Dermis microvascular lymphatic vessel endothelial cell (primary cell): Measurements from ENCODE around the gene TTC23. TPM values are rescaled to one million over a fixed set of nuclear protein-coding genes. Genes with fewer than 3 reads are reported as not detected.
A peak's percentile ranks its signal among the peaks of the same experiment; 100 is the strongest.

Experiments used
- DNase-seq, 2 donors: peaks; one replicate each; pipeline versions ENCODE4 v3.0.0 to v3.0.0-alpha.2; 2010; ENCODE audit warnings: low read depth in 2 of 2
- total RNA-seq: library from RNA; depleted of rRNA; stranded (reverse); fragments of >200 nt; gene quantifications from 2 replicates; pipeline ENCODE4 v1.2.1, GENCODE V29; 2014

Gene TTC23
- total RNA-seq, 1 donor from 2014 or later = 12.5 TPM

GRCh38 chr15:99139276-99139675 lies 110.1 kb downstream of the TTC23 start:
- no peak for DNase-seq

GRCh38 chr15:99138491-99138982 lies 110.8 kb downstream of the TTC23 start:
- DNase-seq = no peak

- no peak for DNase-seq
These were observed 111.5 kb downstream of the TTC23 start for GRCh38 chr15:99137877-99138276.

GRCh38 chr15:99137111-99137546 lies 112.3 kb downstream of the TTC23 start:
- no peak for DNase-seq

- DNase-seq = peak in 1 of 2 donors; percentile 58
These were observed 114.2 kb downstream of the TTC23 start for GRCh38 chr15:99135194-99135593.

GRCh38 chr15:99134317-99134821 lies 115.0 kb downstream of the TTC23 start:
- no peak for DNase-seq

GRCh38 chr15:99132634-99133287 lies 116.6 kb downstream of the TTC23 start:
- no peak for DNase-seq

- no peak for DNase-seq
These were observed 117.3 kb downstream of the TTC23 start for GRCh38 chr15:99132122-99132521.

- no peak for DNase-seq
These were observed 117.8 kb downstream of the TTC23 start for GRCh38 chr15:99131441-99132023.

GRCh38 chr15:99130765-99131440 lies 118.5 kb downstream of the TTC23 start:
- no peak for DNase-seq

GRCh38 chr15:99130314-99130713 lies 119.1 kb downstream of the TTC23 start:
- peak in 1 of 2 donors; percentile 83 for DNase-seq

- DNase-seq = no peak
These were observed 119.7 kb downstream of the TTC23 start for GRCh38 chr15:99129644-99130043.

- no peak for DNase-seq
These were observed 121.0 kb downstream of the TTC23 start for GRCh38 chr15:99128411-99128810.

GRCh38 chr15:99127773-99128172 lies 121.6 kb downstream of the TTC23 start:
- no peak for DNase-seq

GRCh38 chr15:99126930-99127329 lies 122.5 kb downstream of the TTC23 start:
- DNase-seq = no peak

GRCh38 chr15:99126131-99126588 lies 123.2 kb downstream of the TTC23 start:
- no peak for DNase-seq

GRCh38 chr15:99125061-99125891 lies 124.1 kb downstream of the TTC23 start:
- peak; percentile 40 to 59 for DNase-seq

GRCh38 chr15:99124641-99125040 lies 124.7 kb downstream of the TTC23 start:
- DNase-seq = no peak

- DNase-seq = peak; percentile 84 to 98
These were observed 125.5 kb downstream of the TTC23 start for GRCh38 chr15:99123713-99124451.

GRCh38 chr15:99122831-99123712 lies 126.3 kb downstream of the TTC23 start:
- DNase-seq = peak; percentile 59 to 81
